GM21723 (cell line): Measurements from ENCODE around the gene LDAF1.
A peak's percentile ranks its signal among the peaks of the same experiment; 100 is the strongest.
"Not testable (repeated sequence)": the region's sequence is repeated elsewhere in the genome, so short reads cannot be mapped to it uniquely, and the experiment has no call there.

Source experiments
- ATAC-seq: cut with Tn5 transposase; IDR thresholded peaks from one replicate; pipeline ENCODE4 v1.9.1; 2021; ENCODE audit warnings: mild to moderate bottlenecking, moderate library complexity; ENCODE audit not compliant: unreplicated experiment

LDAF1 gene

GRCh38 chr16:21158208-21159110 lies at the start of gene LDAF1:
Gene LDAF1, plus strand, starts transcription at chr16:21158674. Its CDS starts 2,509 bp downstream, at chr16:21161183.
- ATAC-seq = peak; percentile 89

DNA sequence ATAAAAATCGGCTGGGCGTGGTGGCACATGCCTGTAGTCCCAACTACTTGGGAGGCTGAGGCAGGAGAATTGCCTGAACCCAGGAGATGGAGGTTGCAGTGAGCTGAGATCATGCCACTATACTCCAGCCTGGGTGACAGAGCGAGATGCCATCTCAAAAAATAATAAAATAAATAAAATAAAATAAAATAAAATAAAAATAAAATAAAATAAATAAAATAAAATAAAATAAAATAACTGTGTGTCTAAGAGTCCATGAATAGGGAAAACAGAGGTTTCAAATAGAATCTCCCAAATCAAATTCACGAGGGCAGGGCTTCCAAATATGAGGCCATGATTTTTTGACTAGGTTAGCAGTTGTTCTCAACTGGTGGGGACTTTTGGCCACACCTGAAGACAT lies 42.9 kb upstream of the LDAF1 start:
- not testable (repeated sequence) for ATAC-seq

- ATAC-seq = no peak
These were observed 42.3 kb upstream of the LDAF1 start for GRCh38 chr16:21116148-21116693.

- no peak for ATAC-seq
These were observed 40.9 kb upstream of the LDAF1 start for GRCh38 chr16:21117567-21117966.

GRCh38 chr16:21120976-21121520 lies 37.4 kb upstream of the LDAF1 start:
- ATAC-seq = no peak

DNA sequence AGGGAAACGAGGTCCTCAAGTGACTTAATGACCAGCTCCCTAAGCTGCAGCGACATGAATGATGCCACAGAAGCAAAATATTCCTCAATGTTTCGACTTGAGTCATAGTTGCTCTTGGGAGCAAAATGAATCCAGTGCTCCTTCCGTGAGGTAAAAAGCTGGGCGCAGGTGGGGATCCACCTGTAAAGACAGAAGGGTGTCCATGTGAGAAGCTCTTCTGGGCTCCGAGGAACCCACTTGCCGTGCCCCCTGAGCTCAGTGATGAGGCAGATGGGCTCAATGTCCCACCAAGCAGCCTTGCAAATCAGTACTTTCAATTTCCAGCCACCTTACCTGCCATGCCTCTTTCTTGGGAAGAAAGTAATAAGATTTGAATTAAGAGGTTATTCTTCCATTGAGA lies 33.3 kb upstream of the LDAF1 start:
- ATAC-seq = no peak

- no peak for ATAC-seq
These were observed 32.0 kb upstream of the LDAF1 start for GRCh38 chr16:21126518-21126917.

DNA sequence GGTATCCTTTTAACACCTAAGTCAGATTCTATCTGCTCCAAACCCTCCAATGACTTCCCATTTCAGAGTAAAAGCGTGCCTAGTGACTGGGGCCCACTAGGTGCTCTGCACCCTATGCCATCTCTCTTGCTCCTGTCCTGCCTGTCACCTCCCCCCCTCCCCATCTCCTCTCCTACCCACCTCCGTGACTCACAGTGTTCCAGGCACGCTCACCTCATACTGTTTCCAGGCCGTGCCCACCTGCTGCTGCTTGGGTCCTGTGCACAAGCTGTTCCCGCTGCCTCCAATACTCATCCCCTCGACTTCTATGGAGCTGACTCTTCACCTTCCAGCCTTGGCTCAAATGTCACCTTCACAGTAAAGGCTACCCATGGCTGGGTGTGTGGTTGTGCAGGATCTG lies 29.5 kb upstream of the LDAF1 start:
- no peak for ATAC-seq

GRCh38 chr16:21130811-21131210 lies 27.7 kb upstream of the LDAF1 start:
- ATAC-seq = no peak

DNA sequence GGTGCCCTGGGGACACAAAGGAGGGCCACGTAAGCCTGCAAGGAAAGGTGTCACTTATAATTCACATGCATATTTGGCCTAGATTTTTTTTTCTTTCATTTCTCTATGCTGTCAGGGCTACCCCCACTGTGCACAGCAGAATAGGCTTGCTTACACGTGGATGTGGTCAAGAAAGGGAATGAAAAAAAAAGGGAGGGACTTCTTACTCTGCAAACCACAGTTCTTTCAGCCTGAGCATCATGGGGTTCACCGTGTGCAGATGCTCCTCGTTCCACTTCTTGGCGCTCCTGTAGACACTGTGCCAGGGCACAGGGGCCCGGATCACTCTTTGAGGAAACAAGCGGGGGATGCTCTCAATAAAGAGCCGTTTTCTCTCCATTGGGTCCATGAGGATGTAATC lies 24.4 kb upstream of the LDAF1 start:
- ATAC-seq = no peak

- ATAC-seq = no peak
These were observed 12.7 kb upstream of the LDAF1 start for GRCh38 chr16:21145738-21146137.

GRCh38 chr16:21150375-21151001 lies 8.0 kb upstream of the LDAF1 start, which contains the start of gene DNAH3:
Gene DNAH3, minus strand, starts transcription at chr16:21150846. Its CDS starts 527 bp downstream, at chr16:21150319.
- ATAC-seq = no peak

DNA sequence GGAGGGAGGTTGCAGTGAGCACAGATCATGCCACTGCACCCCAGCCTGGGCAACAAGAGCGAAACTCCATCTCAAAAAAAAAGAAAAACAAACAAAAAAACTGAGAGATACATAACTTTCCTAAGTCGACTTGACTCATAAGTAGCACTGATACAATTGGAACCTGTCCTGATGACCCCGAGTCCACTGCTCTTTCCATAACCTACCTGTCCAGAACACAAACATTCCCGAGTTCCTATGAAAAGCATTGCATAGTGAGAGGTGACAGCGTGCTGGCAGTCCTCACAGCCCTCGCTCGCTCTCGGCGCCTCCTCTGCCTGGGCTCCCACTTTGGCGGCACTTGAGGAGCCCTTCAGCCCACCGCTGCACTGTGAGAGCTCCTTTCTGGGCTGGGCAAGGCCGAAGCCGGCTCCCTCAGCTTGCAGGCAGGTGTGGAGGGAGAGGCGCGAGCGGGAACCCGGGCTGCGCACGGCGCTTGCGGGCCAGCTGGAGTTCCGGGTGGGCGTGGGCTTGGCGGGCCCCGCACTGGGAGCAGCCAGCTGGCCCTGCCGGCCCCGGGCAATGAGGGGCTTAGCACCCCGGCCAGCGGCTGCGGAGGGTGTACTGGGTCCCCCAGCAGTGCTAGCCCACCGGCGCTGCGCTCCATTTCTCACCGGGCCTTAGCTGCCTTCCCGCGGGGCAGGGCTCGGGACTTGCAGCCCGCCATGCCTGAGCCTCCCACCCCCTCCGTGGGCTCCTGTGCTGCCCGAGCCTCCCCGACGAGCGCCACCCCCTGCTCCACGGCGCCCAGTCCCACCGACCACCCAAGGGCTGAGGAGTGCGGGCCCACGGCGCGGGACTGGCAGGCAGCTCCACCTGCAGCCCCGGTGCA lies 6.1 kb upstream of the LDAF1 start:
- ATAC-seq = not testable (repeated sequence)

DNA sequence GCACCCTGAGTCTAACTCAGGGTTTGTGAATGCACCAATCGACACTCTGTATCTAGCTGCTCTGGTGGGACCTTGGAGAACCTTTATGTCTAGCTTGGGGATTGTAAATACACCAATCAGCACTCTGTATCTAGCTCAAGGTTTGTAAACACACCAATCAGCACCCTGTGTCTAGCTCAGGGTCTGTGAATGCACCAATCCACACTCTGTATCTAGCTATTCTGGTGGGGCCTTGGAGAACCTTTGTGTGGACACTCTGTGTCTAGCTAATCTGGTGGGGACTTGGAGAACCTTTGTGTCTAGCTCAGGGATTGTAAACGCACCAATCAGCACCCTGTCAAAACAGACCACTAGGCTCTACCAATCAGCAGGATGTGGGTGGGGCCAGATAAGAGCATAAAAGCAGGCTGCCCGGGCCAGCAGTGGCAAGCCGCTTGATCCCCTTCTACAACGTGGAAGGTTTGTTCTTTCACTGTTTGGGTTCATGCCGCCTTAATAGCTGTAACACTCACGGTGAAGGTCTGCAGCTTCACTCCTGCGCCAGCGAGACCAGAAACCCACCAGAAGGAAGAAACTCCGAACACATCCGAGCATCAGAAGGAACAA lies 5.2 kb upstream of the LDAF1 start:
- ATAC-seq = not testable (repeated sequence)

- not testable (repeated sequence) for ATAC-seq
These were observed 2.5 kb upstream of the LDAF1 start for GRCh38 chr16:21156011-21156410.

DNA sequence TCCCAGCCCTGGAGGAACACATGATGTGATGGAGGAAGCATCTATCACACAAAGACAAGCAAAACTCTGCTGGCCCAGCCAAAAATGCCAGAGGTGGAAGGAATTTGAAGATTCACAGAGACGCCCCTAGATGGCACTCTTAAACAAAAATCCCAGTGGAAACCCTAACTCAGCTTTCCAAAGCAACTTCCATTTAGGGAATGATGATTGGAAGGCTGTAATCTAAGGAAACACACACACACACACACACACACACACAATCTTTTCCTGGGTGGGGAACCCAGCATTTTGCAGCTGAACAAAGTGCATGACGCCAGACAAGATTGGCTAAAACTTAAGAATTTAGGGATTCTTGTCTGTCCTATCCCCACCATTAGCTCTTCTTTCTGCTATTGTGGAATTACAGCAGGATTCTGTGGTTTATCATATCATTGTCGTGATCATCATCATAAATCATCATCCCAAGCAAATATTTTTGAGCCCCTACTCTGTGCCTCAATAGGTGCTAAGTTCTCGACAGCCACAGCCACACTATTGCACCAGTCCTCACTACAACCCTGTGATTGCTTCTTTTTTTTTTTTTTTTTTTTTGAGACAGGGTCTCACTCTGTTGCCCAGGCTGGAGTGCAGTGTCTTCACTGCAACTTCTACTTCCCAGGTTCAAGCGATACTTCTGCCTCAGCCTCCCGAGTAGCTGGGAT lies 1.6 kb upstream of the LDAF1 start:
- no peak for ATAC-seq

GRCh38 chr16:21157632-21158031 lies 842 bp upstream of the LDAF1 start:
- no peak for ATAC-seq

GRCh38 chr16:21159281-21159951 lies 942 bp downstream of the LDAF1 start:
- peak; percentile 42 for ATAC-seq

- ATAC-seq = no peak
These were observed 1.8 kb downstream of the LDAF1 start for GRCh38 chr16:21160276-21160675.
